MCF 10A (cell line): Measurements from ENCODE around the gene TMEM132A. TPM values are rescaled to one million over a fixed set of nuclear protein-coding genes. Genes with fewer than 3 reads are reported as not detected.

Experiments
- BruUV-seq: library from RNA; stranded (reverse); fragments of 400-500 nt; replicated peaks from 2 replicates; lab custom pipeline; 2021; lab: Mats Ljungman, UMichigan
- CTCF ChIA-PET: fragments of 300-600 bp; sonication (Branson Sonifier 250); formaldehyde crosslinking; extraction: SDS; loops from one replicate; lab custom pipeline; 2021; ENCODE audit warnings: antibody characterized with exemption, inconsistent platforms; lab: Yijun Ruan, JAX
- POLR2A ChIA-PET: fragments of 300-600, 350-650 bp; sonication (Branson Sonifier 250); formaldehyde crosslinking; extraction: SDS; loops from one replicate; lab custom pipeline; 2020; ENCODE audit warnings: antibody characterized with exemption, inconsistent platforms; lab: Yijun Ruan, JAX
- DNase-seq: peaks from one replicate; pipeline ENCODE4 v3.0.0-alpha.2; 2018; ENCODE audit not compliant: unreplicated experiment
- H3K27ac Mint-ChIP-seq: one replicate; pipeline ENCODE4 v1.8.0; 2022; ENCODE audit warnings: mild to moderate bottlenecking, low read depth, mixed read lengths; ENCODE audit not compliant: unreplicated experiment
- H3K27me3 Mint-ChIP-seq: one replicate; pipeline ENCODE4 v1.8.0; 2022; ENCODE audit warnings: mixed read lengths; ENCODE audit not compliant: insufficient read depth, unreplicated experiment
- H3K36me3 Mint-ChIP-seq: one replicate; pipeline ENCODE4 v1.8.0; 2022; ENCODE audit warnings: mild to moderate bottlenecking, moderate library complexity, mixed read lengths; ENCODE audit not compliant: insufficient read depth, unreplicated experiment
- H3K4me1 Mint-ChIP-seq: one replicate; pipeline ENCODE4 v1.8.0; 2022; ENCODE audit warnings: mixed read lengths; ENCODE audit not compliant: insufficient read depth, unreplicated experiment
- H3K4me3 Mint-ChIP-seq: one replicate; pipeline ENCODE4 v1.8.0; 2022; ENCODE audit warnings: mild to moderate bottlenecking, moderate library complexity, mixed read lengths; ENCODE audit not compliant: unreplicated experiment
- H3K9me3 Mint-ChIP-seq: one replicate; pipeline ENCODE4 v1.8.0; 2022; ENCODE audit warnings: mixed read lengths; ENCODE audit not compliant: unreplicated experiment
- intact Hi-C: fragments of 100-400 bp; cut with micrococcal nuclease; formaldehyde crosslinking; loops from 2 replicates; pipeline ENCODE4 v1.14.1; 2022
- total RNA-seq: library from RNA; stranded (reverse); gene quantifications from 2 replicates; pipeline ENCODE4 v1.2.3, GENCODE V29; 2022
- TF ChIP-seq, protein P1 (sequence below): fragments of 200-600 bp; IDR thresholded peaks from one replicate; pipeline ENCODE4 v1.8.0; 2022; ENCODE audit warnings: antibody characterized with exemption, mild to moderate bottlenecking; ENCODE audit not compliant: unreplicated experiment

Gene TMEM132A
- total RNA-seq, 1 experiment from 2014 or later = 20.5 TPM

DNA sequence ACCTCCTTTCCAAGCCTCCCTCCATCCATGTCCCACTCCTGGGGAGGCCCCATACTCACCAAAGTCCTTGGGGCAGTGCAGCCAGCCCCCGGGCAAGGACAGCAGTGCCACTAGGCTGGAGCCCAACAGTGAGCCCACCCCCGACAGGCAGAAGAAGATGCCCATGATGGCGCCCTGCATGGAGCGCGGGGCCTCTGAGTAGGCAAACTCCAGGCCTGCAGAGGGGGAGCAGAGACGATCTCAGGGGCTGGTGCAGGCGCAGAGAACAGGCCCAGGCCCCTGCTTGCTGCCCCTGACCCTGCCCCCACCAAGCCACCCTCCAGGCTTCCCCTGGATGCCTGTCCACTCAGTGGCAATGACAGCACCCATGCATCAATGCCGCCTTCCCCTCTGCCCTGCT, 13.6 kb downstream of the TMEM132A start:
- POLR2A ChIA-PET = no interaction called here
- H3K27ac Mint-ChIP-seq = no peak overlapping the region

DNA sequence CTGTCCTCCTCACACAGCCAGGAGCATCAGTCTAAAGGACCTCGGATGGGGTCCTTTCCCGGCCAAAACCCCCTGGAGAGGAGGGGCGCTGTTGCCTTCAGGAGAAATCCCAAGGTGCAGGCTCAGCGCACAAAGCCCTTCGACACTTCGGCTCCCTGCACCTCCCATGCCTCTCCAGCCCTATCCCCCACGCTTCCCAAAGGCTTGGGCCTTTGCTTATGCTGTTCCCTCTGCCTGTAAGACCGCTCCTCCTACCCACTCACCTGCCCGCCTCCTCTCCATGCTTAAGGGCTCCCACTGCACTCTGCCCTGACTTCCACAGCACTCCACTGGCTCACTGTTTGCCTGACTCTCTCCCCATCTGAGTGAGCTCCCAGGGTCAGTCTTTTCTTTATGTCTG, 14.2 kb downstream of the TMEM132A start:
- Mint-ChIP-seq H3K27ac (no peak overlapping the region), H3K36me3 (peaks cover 6% of the 10 kb centered on the region), H3K4me3 (no peak overlapping the region), H3K27me3 (peaks cover 14% of the 10 kb centered on the region), H3K9me3 (no peaks in the 10 kb centered on the region), H3K4me1 (no peaks in the 10 kb centered on the region)
- CTCF ChIA-PET = no interaction called here
- DNase-seq = no peak
- no TSS peak for BruUV-seq
- intact Hi-C loops = no loop called here
- TF ChIP-seq, protein P1, sequence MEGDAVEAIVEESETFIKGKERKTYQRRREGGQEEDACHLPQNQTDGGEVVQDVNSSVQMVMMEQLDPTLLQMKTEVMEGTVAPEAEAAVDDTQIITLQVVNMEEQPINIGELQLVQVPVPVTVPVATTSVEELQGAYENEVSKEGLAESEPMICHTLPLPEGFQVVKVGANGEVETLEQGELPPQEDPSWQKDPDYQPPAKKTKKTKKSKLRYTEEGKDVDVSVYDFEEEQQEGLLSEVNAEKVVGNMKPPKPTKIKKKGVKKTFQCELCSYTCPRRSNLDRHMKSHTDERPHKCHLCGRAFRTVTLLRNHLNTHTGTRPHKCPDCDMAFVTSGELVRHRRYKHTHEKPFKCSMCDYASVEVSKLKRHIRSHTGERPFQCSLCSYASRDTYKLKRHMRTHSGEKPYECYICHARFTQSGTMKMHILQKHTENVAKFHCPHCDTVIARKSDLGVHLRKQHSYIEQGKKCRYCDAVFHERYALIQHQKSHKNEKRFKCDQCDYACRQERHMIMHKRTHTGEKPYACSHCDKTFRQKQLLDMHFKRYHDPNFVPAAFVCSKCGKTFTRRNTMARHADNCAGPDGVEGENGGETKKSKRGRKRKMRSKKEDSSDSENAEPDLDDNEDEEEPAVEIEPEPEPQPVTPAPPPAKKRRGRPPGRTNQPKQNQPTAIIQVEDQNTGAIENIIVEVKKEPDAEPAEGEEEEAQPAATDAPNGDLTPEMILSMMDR = no peak
- POLR2A ChIA-PET = no interaction called here

More for the DNA sequence above, 13.6 kb downstream of the TMEM132A start:
- intact Hi-C loops = no loop called here
- H3K36me3 Mint-ChIP-seq = peaks cover 6% of the 10 kb centered on the region
- H3K4me3 Mint-ChIP-seq = no peak overlapping the region
- peaks cover 14% of the 10 kb centered on the region for H3K27me3 Mint-ChIP-seq
- TF ChIP-seq, protein P1 = no peak
- DNase-seq = no peak
- H3K9me3 Mint-ChIP-seq = no peaks in the 10 kb centered on the region
- BruUV-seq = no TSS peak
- CTCF ChIA-PET = no interaction called here
- no peaks in the 10 kb centered on the region for H3K4me1 Mint-ChIP-seq

DNA sequence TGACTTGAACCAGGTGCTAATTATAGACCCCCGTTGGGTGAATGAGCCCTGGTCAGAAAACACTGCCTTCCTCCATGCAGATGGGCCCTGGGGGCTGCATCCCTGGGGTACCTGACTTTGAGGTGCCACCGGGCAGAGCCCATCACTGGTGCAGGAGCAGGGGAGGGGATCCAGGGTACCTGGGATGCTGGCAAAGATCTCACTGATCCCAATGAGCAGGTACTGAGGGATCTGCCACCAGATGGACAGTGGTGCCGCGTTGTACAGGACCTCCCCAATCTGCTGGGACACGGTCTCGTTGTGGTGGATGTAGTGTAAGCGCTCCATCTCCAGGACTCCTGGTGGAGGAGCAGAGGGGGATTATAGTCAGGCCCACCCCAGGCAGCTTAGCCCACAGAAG, 15.0 kb downstream of the TMEM132A start:
- Mint-ChIP-seq H3K4me3 (no peak overlapping the region), H3K36me3 (no peaks in the 10 kb centered on the region), H3K27me3 (peaks cover 14% of the 10 kb centered on the region), H3K4me1 (no peaks in the 10 kb centered on the region), H3K9me3 (no peaks in the 10 kb centered on the region), H3K27ac (no peak overlapping the region)
- intact Hi-C loops = no loop called here
- no peak for DNase-seq
- TF ChIP-seq, protein P1 = no peak
- BruUV-seq = no TSS peak
- POLR2A ChIA-PET = no interaction called here
- CTCF ChIA-PET = interaction anchor here (0.5 to 0.9 kb wide), 3 partner anchors 18 to 751 kb away, joined by 3 to 5 read pairs (median 3); no protein-coding TSS in a partner anchor

DNA sequence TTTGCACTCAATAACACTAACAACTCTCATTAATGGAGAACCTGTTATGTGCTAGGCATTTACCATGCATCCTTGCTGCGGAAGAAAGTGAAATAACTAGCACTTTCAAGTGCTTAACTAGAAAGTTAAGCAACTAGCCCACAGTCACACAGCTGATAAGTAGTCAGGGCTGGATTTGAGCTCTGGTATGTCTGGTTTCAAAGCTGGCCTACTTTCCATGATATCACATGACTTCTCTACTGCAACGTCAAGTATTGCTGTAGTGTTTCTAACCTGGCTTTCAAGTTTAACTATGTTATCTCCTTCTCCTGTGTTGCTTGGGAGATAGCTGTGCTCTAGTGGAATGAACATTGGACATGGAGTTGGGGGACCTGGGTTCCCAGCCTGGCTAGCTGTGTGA, 15.6 kb downstream of the TMEM132A start:
- ChIA-PET POLR2A (no interaction called here), CTCF (interaction anchor here (0.5 to 0.9 kb wide), 6 partner anchors 17 to 751 kb away, joined by 3 to 5 read pairs (median 4); no protein-coding TSS in a partner anchor)
- no peak for DNase-seq
- Mint-ChIP-seq H3K9me3 (no peaks in the 10 kb centered on the region), H3K36me3 (no peaks in the 10 kb centered on the region), H3K27me3 (peaks cover 14% of the 10 kb centered on the region), H3K4me1 (no peaks in the 10 kb centered on the region), H3K27ac (no peak overlapping the region), H3K4me3 (no peak overlapping the region)
- TF ChIP-seq, protein P1 = no peak
- intact Hi-C loops = no loop called here
- BruUV-seq = no TSS peak
